ENCODE results near the gene FOXF2. TPM values are rescaled to one million over a fixed set of nuclear protein-coding genes. Genes with fewer than 3 reads are reported as not detected.

Gene FOXF2
- total RNA-seq, 1 donor from 2014 or later: 0.12 TPM

GRCh38 chr6:1392813-1393640 lies 3.7 kb downstream of the FOXF2 start:
- Mint-ChIP-seq H3K4me3 (ENCODE audit: unreplicated experiment) (no peak overlapping the region), H3K27ac (ENCODE audit: unreplicated experiment) (no peak overlapping the region), H3K9me3 (ENCODE audit: low read depth) (no peaks in the 10 kb centered on the region), H3K36me3 (ENCODE audit: low read depth) (no peaks in the 10 kb centered on the region), H3K4me1 (ENCODE audit: low read depth) (peaks cover 19% of the 10 kb centered on the region), H3K27me3 (ENCODE audit: low read depth) (peaks cover 69% of the 10 kb centered on the region)
- no peak for DNase-seq (ENCODE audit: low spot score)
- no peak for TF ChIP-seq CTCF (IDR thresholded peaks at IDR 0.05)

- Mint-ChIP-seq H3K27ac (ENCODE audit: unreplicated experiment) (no peak overlapping the region), H3K4me1 (ENCODE audit: low read depth) (peaks cover 12% of the 10 kb centered on the region), H3K27me3 (ENCODE audit: low read depth) (peaks cover 66% of the 10 kb centered on the region), H3K4me3 (ENCODE audit: unreplicated experiment) (no peak overlapping the region), H3K36me3 (ENCODE audit: low read depth) (no peaks in the 10 kb centered on the region), H3K9me3 (ENCODE audit: low read depth) (no peaks in the 10 kb centered on the region)
- no peak for TF ChIP-seq CTCF (IDR thresholded peaks at IDR 0.05)
- DNase-seq (ENCODE audit: low spot score): no peak
Observed at GRCh38 chr6:1393641-1394283, 4.4 kb downstream of the FOXF2 start.

GRCh38 chr6:1394514-1395463 lies 5.4 kb downstream of the FOXF2 start:
- Mint-ChIP-seq H3K4me3 (ENCODE audit: unreplicated experiment) (no peak overlapping the region), H3K27me3 (ENCODE audit: low read depth) (peaks cover 69% of the 10 kb centered on the region), H3K27ac (ENCODE audit: unreplicated experiment) (no peak overlapping the region), H3K36me3 (ENCODE audit: low read depth) (no peaks in the 10 kb centered on the region), H3K4me1 (ENCODE audit: low read depth) (peaks cover 7% of the 10 kb centered on the region), H3K9me3 (ENCODE audit: low read depth) (no peaks in the 10 kb centered on the region)
- no peak for TF ChIP-seq CTCF (IDR thresholded peaks at IDR 0.05)
- DNase-seq (ENCODE audit: low spot score): no peak

GRCh38 chr6:1395506-1395905 lies 6.1 kb downstream of the FOXF2 start:
- no peak for TF ChIP-seq CTCF (IDR thresholded peaks at IDR 0.05)
- Mint-ChIP-seq H3K4me3 (ENCODE audit: unreplicated experiment) (no peak overlapping the region), H3K27ac (ENCODE audit: unreplicated experiment) (no peak overlapping the region), H3K9me3 (ENCODE audit: low read depth) (no peaks in the 10 kb centered on the region), H3K27me3 (ENCODE audit: low read depth) (peaks cover 71% of the 10 kb centered on the region), H3K36me3 (ENCODE audit: low read depth) (no peaks in the 10 kb centered on the region), H3K4me1 (ENCODE audit: low read depth) (peaks cover 3% of the 10 kb centered on the region)
- no peak for DNase-seq (ENCODE audit: low spot score)

Data from chondrocyte (in vitro differentiated cells).